Muscle of back (tissue), 11 donors: ENCODE results near the gene ANKRD29. TPM values are rescaled to one million over a fixed set of nuclear protein-coding genes. Genes with fewer than 3 reads are reported as not detected.
"Not testable (repeated sequence)": the region's sequence is repeated elsewhere in the genome, so short reads cannot be mapped to it uniquely, and the experiment has no call there.

Source experiments
- DNase-seq, 3 donors: peaks; one replicate each; pipeline versions ENCODE4 v3.0.0 to v3.0.0-alpha.2; 2013
- polyA plus RNA-seq, 10 donors: library from polyadenylated mRNA; unstranded; fragments of 120-200 nt; gene quantifications; one replicate each; pipeline ENCODE4 v1.2.1, GENCODE V29; 2013; ENCODE audit not compliant: insufficient read length in 10 of 10

Gene ANKRD29
- polyA plus RNA-seq, 10 donors = 2.5 to 7.8 (median 4.3) TPM

- no peak for DNase-seq
Observed at GRCh38 chr18:23646282-23646681, 16.4 kb downstream of the ANKRD29 start.

GRCh38 chr18:23645568-23646175 is 17.0 kb downstream of the ANKRD29 start:
- DNase-seq = no peak

- DNase-seq = no peak
Observed at GRCh38 chr18:23643815-23644490, 18.8 kb downstream of the ANKRD29 start.

- no peak for DNase-seq
Observed at GRCh38 chr18:23641937-23642666, 20.6 kb downstream of the ANKRD29 start.

GRCh38 chr18:23641143-23641720 is 21.5 kb downstream of the ANKRD29 start:
- DNase-seq = no peak

- DNase-seq = no peak
Observed at GRCh38 chr18:23640052-23640451, 22.7 kb downstream of the ANKRD29 start.

- DNase-seq = not testable (repeated sequence)
Observed at GRCh38 chr18:23636433-23636832, 26.3 kb downstream of the ANKRD29 start.

GRCh38 chr18:23636071-23636399 is 26.7 kb downstream of the ANKRD29 start:
- no peak for DNase-seq

- no peak for DNase-seq
Observed at GRCh38 chr18:23635283-23636070, 27.2 kb downstream of the ANKRD29 start.

GRCh38 chr18:23634692-23635091 is 28.0 kb downstream of the ANKRD29 start:
- DNase-seq = no peak

- no peak for DNase-seq
Observed at GRCh38 chr18:23632615-23633014, 30.1 kb downstream of the ANKRD29 start.

- DNase-seq = peak in 1 of 3 donors; percentile 30
Observed at GRCh38 chr18:23631746-23632145, 31.0 kb downstream of the ANKRD29 start.

GRCh38 chr18:23631312-23631711 is 31.4 kb downstream of the ANKRD29 start:
- no peak for DNase-seq

GRCh38 chr18:23629444-23629946 is 33.2 kb downstream of the ANKRD29 start:
- DNase-seq = no peak

GRCh38 chr18:23627970-23628369 is 34.7 kb downstream of the ANKRD29 start:
- DNase-seq = no peak

GRCh38 chr18:23627321-23627720 is 35.4 kb downstream of the ANKRD29 start:
- DNase-seq = no peak

- no peak for DNase-seq
Observed at GRCh38 chr18:23626451-23627279, 36.0 kb downstream of the ANKRD29 start.

GRCh38 chr18:23623040-23623439 is 39.7 kb downstream of the ANKRD29 start:
- no peak for DNase-seq

- peak in 1 of 3 donors; percentile 34 for DNase-seq
Observed at GRCh38 chr18:23619388-23619881, 43.3 kb downstream of the ANKRD29 start.

- peak in 2 of 3 donors; percentile 20 to 74 for DNase-seq
Observed at GRCh38 chr18:23618862-23619387, 43.8 kb downstream of the ANKRD29 start.
